Vagina (tissue), 2 donors: ENCODE measurements around the gene IFT80.

ENCODE experiments used
- POLR2A ChIP-seq, 2 donors: fragments of 450-650 bp; IDR thresholded peaks; one replicate each; pipeline ENCODE4 v1.6.1; 2017; ENCODE audit warnings: antibody characterized with exemption in 2 of 2, mild to moderate bottlenecking in 2 of 2, moderate library complexity in 2 of 2
- TF ChIP-seq, protein P1 (sequence below), 3 experiments: fragments of 450-650 bp in 2 of 3; fragments of 200-600 bp in 1 of 3; sonication (generic) in 1 of 3; IDR thresholded peaks; one replicate each; pipeline ENCODE4 v1.5.1; 2017 to 2019; ENCODE audit warnings: antibody characterized with exemption in 3 of 3, mild to moderate bottlenecking in 2 of 3, moderate library complexity in 2 of 3

DNA sequence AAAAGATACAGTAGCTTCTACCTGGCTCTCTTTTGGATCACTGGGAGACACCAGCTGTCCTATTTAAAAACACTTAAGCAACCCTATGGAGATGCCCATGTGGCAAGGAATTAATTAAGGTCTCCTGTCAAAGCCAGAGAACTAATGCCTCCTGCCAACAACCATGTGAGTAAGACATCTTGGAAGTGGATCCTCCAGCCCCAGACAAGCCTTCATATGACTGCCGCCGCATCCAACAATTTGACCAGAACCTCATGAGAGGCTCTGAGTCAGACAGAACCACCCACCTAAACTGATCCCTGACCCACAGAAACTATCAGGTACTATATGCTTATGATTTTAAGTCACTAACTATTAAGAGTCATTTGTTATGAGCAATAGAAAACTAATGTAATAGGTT, 22.3 kb downstream of the IFT80 start:
- TF ChIP-seq, protein P1, sequence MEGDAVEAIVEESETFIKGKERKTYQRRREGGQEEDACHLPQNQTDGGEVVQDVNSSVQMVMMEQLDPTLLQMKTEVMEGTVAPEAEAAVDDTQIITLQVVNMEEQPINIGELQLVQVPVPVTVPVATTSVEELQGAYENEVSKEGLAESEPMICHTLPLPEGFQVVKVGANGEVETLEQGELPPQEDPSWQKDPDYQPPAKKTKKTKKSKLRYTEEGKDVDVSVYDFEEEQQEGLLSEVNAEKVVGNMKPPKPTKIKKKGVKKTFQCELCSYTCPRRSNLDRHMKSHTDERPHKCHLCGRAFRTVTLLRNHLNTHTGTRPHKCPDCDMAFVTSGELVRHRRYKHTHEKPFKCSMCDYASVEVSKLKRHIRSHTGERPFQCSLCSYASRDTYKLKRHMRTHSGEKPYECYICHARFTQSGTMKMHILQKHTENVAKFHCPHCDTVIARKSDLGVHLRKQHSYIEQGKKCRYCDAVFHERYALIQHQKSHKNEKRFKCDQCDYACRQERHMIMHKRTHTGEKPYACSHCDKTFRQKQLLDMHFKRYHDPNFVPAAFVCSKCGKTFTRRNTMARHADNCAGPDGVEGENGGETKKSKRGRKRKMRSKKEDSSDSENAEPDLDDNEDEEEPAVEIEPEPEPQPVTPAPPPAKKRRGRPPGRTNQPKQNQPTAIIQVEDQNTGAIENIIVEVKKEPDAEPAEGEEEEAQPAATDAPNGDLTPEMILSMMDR (IDR thresholded peaks at IDR 0.05), result no peak
- no peak for TF ChIP-seq POLR2A (IDR thresholded peaks at IDR 0.05)
